Esophagus squamous epithelium (tissue), 5 donors: Measurements from ENCODE around the gene ZFYVE28. TPM values are rescaled to one million over a fixed set of nuclear protein-coding genes. Genes with fewer than 3 reads are reported as not detected.

Experiments
- DNase-seq: peaks from one replicate; lab custom pipeline; 2025; lab: John Stamatoyannopoulos, UW
- H3K27ac ChIP-seq, 4 donors: fragments of 200-600 bp; sonication (generic); one replicate each; pipeline ENCODE4 v1.5.1; 2016 to 2019; ENCODE audit warnings: mild to moderate bottlenecking in 1 of 4
- H3K27me3 ChIP-seq, 4 donors: fragments of 200-600 bp; sonication (generic); 1 replicate in 3 of 4; 2 replicates in 1 of 4; pipeline versions ENCODE4 v1.5.1 to v1.6.0; 2017 to 2021; ENCODE audit warnings: antibody characterized with exemption in 1 of 4
- H3K36me3 ChIP-seq, 3 donors: fragments of 200-600 bp; sonication (generic); one replicate each; pipeline ENCODE4 v1.5.1; 2016 to 2019
- H3K4me1 ChIP-seq, 3 donors: fragments of 200-600 bp; sonication (generic); one replicate each; pipeline ENCODE4 v1.5.1; 2017 to 2019
- H3K4me3 ChIP-seq, 4 donors: fragments of 200-600 bp; sonication (generic); 1 replicate in 3 of 4; 2 replicates in 1 of 4; pipeline ENCODE4 v1.5.1; 2016 to 2019; ENCODE audit warnings: mild to moderate bottlenecking in 2 of 4, moderate library complexity in 1 of 4
- H3K9me3 ChIP-seq, 3 donors: fragments of 200-600 bp; sonication (generic); one replicate each; pipeline ENCODE4 v1.5.1; 2016 to 2019
- CTCF ChIP-seq, 6 experiments: fragments of 450-650 bp in 4 of 6; fragments of 200-600 bp in 2 of 6; sonication (generic) in 2 of 6; IDR thresholded peaks; one replicate each; pipeline ENCODE4 v1.5.1; 2016 to 2019; ENCODE audit warnings: antibody characterized with exemption in 6 of 6, mild to moderate bottlenecking in 4 of 6, moderate library complexity in 4 of 6
- POLR2A ChIP-seq, 4 donors: fragments of 450-650 bp; IDR thresholded peaks; one replicate each; pipeline ENCODE4 v1.6.1; 2017; ENCODE audit warnings: antibody characterized with exemption in 4 of 4, mild to moderate bottlenecking in 4 of 4, moderate library complexity in 3 of 4
- WGBS, 2 donors: methylation state at CpG; one replicate each; pipeline ENCODE4 v1.1.5; 2018; 5-methylcytosine and 5-hydroxymethylcytosine counted together
- intact Hi-C: fragments of 100-400 bp; cut with DNase I; formaldehyde crosslinking; loops from one replicate; pipeline ENCODE4 v1.15.0; 2022
- total RNA-seq, 4 donors: library from RNA; depleted of rRNA; stranded (reverse); fragments of >200 nt; gene quantifications; one replicate each; pipeline ENCODE4 v1.1.0, GENCODE V29; 2016
- donor health status: DM: yes; HTN: yes; CAD: no.

The ZFYVE28 gene
- total RNA-seq, 4 donors from 2014 or later = 5.1 to 8.5 (median 8.2) TPM

GRCh38 chr4:2354118-2354517 is 64.3 kb downstream of the ZFYVE28 start:
- Histone ChIP-seq H3K27ac (no peak overlapping the region), H3K27me3 (no peaks in the 10 kb centered on the region), H3K4me3 (no peak overlapping the region), H3K9me3 (no peaks in the 10 kb centered on the region), H3K36me3 (no peaks in the 10 kb centered on the region), H3K4me1 (peaks cover 0 to 7% (median 0%) of the 10 kb centered on the region in 3 donors)
- peak in 2 of 6 experiments; percentile 10 to 14 for TF ChIP-seq CTCF (IDR thresholded peaks at IDR 0.05)
- no peak for TF ChIP-seq POLR2A (IDR thresholded peaks at IDR 0.05)
- WGBS, 2 donors = 48 to 59% methylated on average over 4 of the region's 6 CpGs
- intact Hi-C loops = no loop called here
- no peak for DNase-seq

GRCh38 chr4:2353222-2354107 is 65.0 kb downstream of the ZFYVE28 start:
- no peaks in the 10 kb centered on the region for H3K36me3 ChIP-seq
- 85% methylated on average over 4 to 9 of the region's 30 CpGs for WGBS, 2 donors
- no peak for TF ChIP-seq CTCF (IDR thresholded peaks at IDR 0.05)
- no peak for TF ChIP-seq POLR2A (IDR thresholded peaks at IDR 0.05)
- H3K9me3 ChIP-seq = no peaks in the 10 kb centered on the region
- intact Hi-C loops = no loop called here
- peak overlapping the region in 2 of 4 donors; percentile 20 to 36 for H3K27ac ChIP-seq
- no peak overlapping the region for H3K4me3 ChIP-seq
- H3K27me3 ChIP-seq = no peaks in the 10 kb centered on the region
- H3K4me1 ChIP-seq = peaks cover 0 to 7% (median 0%) of the 10 kb centered on the region in 3 donors
- no peak for DNase-seq

GRCh38 chr4:2352729-2353221 is 65.7 kb downstream of the ZFYVE28 start:
- no peaks in the 10 kb centered on the region for H3K36me3 ChIP-seq
- DNase-seq = no peak
- H3K4me1 ChIP-seq = peaks cover 0 to 7% (median 0%) of the 10 kb centered on the region in 3 donors
- no peak overlapping the region for H3K4me3 ChIP-seq
- intact Hi-C loops = no loop called here
- peak overlapping the region in 2 of 4 donors; percentile 20 to 36 for H3K27ac ChIP-seq
- 63% methylated on average over 2 of the region's 5 CpGs; no CpG with 5 or more reads in 1 of the 2 donors for WGBS, 2 donors
- no peak for TF ChIP-seq CTCF (IDR thresholded peaks at IDR 0.05)
- TF ChIP-seq POLR2A (IDR thresholded peaks at IDR 0.05) = no peak
- no peaks in the 10 kb centered on the region for H3K9me3 ChIP-seq
- H3K27me3 ChIP-seq = no peaks in the 10 kb centered on the region

GRCh38 chr4:2352171-2352570 is 66.3 kb downstream of the ZFYVE28 start:
- Histone ChIP-seq H3K27ac (no peak overlapping the region), H3K9me3 (no peaks in the 10 kb centered on the region), H3K36me3 (no peaks in the 10 kb centered on the region), H3K27me3 (no peaks in the 10 kb centered on the region), H3K4me1 (peaks cover 0 to 7% (median 0%) of the 10 kb centered on the region in 3 donors), H3K4me3 (no peak overlapping the region)
- DNase-seq = no peak
- intact Hi-C loops = no loop called here
- TF ChIP-seq POLR2A (IDR thresholded peaks at IDR 0.05) (no peak), CTCF (IDR thresholded peaks at IDR 0.05) (no peak)
- WGBS, 2 donors = 76 to 86% methylated on average over 9 to 10 of the region's 10 CpGs

- 60 to 68% methylated on average over 3 of the region's 4 CpGs for WGBS, 2 donors
- no peak for DNase-seq
Observed at GRCh38 chr4:2350982-2351381, 67.5 kb downstream of the ZFYVE28 start.

More at GRCh38 chr4:2350982-2351381, 67.5 kb downstream of the ZFYVE28 start:
- intact Hi-C loops = no loop called here
- H3K9me3 ChIP-seq = no peaks in the 10 kb centered on the region
- peaks cover 0 to 7% (median 0%) of the 10 kb centered on the region in 3 donors for H3K4me1 ChIP-seq
- no peak overlapping the region for H3K27ac ChIP-seq
- TF ChIP-seq POLR2A (IDR thresholded peaks at IDR 0.05) (no peak), CTCF (IDR thresholded peaks at IDR 0.05) (no peak)
- no peaks in the 10 kb centered on the region for H3K27me3 ChIP-seq
- no peak overlapping the region for H3K4me3 ChIP-seq
- no peaks in the 10 kb centered on the region for H3K36me3 ChIP-seq
